ENCODE measurements around the gene NTMT1.
"Not testable (repeated sequence)": the region's sequence is repeated elsewhere in the genome, so short reads cannot be mapped to it uniquely, and the experiment has no call there.

The NTMT1 gene

DNA sequence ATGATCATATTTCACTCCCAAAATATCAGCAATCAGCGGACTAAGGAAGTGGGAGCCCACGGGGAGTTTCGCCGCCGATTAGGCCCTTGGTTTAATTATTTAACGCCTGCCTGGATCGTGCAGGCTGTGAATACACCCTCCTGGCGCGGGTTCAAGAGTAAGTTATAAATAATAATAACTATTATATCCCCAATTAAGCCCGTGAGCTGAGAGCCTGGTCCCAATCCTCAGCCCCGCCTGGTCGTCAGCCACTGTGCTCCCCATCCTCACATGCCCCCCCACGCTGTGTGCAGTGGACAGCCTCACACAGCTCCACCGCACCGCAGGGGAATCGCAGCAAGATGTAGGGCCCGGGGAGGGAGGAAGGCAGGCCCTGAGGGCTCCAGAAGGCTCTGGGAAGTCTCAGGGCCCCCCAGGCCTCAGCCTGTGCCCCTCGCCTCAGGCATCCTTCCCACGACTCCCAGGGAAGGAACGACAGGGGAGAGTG lies 28.6 kb downstream of the NTMT1 start:
- DNase-seq (ENCODE audit: low spot score): no peak

DNA sequence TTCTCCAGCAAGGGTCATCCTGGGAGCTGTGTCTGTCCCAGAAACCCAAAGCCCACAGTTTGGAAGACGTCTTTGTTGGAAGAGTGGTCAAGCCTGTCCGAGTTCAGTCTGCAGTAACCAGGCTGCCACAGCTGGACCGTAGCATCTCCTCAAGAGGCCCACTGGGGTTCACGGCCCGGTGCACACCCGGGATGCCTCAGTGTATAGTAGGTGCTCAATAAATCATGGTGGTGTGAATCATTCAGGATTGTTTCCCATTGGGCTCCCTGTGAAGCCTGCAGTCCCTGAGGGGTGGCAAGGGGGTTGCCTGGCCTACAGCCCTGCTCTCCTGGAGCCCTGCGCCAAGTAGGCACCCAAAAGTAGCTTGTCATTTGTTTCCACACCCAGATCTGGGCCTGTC lies 29.2 kb downstream of the NTMT1 start:
- DNase-seq (ENCODE audit: low spot score): no peak

- DNase-seq (ENCODE audit: low spot score): no peak
Observed at GRCh38 chr9:129655696-129656095, 29.7 kb downstream of the NTMT1 start.

DNA sequence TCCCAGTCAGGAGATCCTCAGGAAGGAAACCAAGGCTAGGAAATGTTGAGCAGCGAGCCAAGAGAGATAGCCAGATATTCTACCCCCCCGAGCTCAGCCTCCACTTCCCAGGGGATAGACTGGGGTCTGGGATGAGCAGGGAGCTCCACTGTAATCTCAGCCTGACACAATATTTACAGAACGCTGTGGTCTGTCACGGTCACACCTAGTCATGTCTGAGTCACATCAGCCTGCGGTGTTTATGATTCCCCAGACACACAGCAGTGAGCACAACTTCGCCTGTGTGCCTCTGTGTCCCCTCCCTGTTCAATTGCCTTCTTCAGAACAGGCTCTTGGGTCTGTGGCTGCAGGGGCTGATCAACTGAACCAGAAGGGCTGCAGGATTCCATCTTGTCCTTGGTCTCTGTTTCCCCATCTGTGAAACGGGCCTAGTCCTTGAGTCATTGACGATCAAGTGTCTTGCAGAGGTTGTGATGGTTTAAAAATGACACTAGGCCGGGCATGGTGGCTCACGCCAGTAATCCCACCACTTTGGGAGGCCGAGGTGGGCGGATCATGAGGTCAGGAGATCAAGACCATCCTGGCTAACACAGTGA lies 30.9 kb downstream of the NTMT1 start:
- DNase-seq (ENCODE audit: low spot score): no peak

DNA sequence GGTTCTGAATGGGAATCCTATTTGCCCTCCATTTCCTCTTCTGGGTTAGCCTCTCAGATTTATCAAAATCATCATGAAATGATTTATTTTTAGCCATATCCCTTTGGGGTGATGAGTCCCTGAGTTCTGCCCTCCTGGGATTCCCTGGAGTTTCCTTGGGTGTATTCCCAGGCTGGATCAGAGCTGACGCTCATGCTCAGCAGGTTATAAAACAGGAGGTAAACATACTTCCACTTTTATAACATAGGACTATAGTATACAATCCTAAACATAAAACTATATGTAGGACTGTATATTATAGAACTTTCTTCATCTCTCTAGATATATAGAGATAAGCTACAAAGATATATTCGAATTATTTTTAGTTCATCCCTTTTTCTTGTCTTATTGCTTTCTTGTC lies 35.1 kb downstream of the NTMT1 start:
- no peak for DNase-seq (ENCODE audit: low spot score)

DNA sequence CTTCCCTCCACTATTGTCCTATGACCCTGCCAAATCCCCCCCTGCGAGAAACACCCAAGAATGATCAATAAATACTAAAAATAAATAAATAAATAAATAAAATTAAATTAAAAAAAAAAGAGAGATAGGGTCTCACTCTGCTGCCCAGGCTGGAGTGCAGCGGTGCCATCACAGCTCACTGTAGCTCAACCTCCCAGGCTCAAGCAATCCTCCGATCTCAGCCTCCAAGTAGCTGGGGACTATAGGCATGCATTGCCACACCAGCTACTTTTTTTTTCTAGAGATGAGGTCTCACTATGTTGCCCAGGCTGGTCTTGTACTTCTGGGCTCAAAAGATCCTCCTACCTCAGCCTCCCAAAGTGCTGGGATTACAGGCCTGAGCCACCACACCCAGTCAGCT lies 36.3 kb downstream of the NTMT1 start:
- not testable (repeated sequence) for DNase-seq (ENCODE audit: low spot score)

- DNase-seq (ENCODE audit: low spot score): peak; percentile 73
Observed at GRCh38 chr9:129664746-129665388, 38.9 kb downstream of the NTMT1 start.

- DNase-seq (ENCODE audit: low spot score): peak; percentile 91
Observed at GRCh38 chr9:129665389-129665775, 39.4 kb downstream of the NTMT1 start, which contains the start of gene PRRX2. TSS of gene PRRX2 (plus strand) at chr9:129665647. CDS start at chr9:129665868, 221 bp downstream.

GRCh38 chr9:129665814-129666520 lies 40.0 kb downstream of the NTMT1 start:
- peak; percentile 52 for DNase-seq (ENCODE audit: low spot score)

DNA sequence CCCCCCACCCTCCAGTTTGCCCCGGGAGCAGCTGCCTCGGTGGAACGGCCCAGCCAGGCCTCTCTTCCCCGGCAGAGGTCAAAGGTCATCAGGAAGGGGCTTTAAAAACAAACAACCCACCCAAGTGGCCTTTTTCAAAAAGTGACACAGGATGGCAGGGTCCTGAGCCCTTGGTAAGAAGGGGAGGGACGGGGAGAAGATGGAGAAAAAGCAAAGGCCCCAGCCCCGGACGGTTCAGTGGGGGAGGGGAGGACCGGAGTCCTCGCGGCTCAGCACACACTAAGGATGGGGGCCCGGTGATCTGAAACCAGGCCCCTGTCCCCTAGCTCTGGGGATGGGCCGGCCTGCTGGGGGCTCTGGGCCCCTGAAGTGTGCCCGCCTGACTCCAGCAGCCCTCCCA lies 40.6 kb downstream of the NTMT1 start:
- no peak for DNase-seq (ENCODE audit: low spot score)

DNA sequence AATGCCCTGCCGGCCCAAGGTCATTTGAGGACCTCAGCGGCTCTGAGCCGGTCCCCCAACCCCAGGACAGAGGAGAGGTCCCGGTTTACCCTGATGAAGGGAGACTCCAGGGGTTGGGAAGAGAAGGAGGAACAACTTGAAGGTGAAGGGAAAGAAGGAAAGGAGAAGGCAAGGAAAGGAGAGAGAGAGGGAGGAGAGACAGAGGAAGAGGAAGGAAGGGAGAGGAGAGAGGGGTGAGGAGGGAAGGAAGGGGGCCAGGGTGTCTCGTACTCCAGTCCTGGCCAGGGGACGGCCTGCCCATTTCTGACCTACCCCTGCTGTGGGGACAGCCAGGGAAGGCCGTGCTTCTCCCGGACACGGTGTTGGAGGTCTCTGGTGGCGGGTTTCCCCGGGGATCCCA lies 41.4 kb downstream of the NTMT1 start:
- DNase-seq (ENCODE audit: low spot score): no peak

DNA sequence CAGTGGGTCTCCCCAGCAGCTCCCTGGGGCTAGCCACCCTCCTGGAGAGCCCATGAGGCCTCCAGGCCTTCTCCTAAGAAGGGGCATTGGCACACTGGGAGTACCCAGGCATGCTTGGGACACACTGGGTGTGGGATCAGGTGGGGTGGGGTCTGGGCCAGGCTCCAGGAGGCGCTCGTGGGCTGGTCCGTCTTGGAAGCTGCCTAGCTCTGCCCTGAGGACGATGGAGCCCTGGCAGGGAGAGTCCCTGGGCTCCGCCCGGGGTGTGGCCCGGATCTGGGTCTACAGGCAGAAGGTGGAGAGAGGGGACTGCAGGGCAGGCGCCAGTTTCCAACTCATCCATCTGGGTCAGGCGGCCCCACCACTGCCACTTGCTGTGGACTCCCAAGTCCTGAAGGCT lies 41.9 kb downstream of the NTMT1 start:
- peak; percentile 69 for DNase-seq (ENCODE audit: low spot score)

- DNase-seq (ENCODE audit: low spot score): peak; percentile 84
Observed at GRCh38 chr9:129669141-129669718, 43.3 kb downstream of the NTMT1 start.

GRCh38 chr9:129669946-129670345 lies 44.0 kb downstream of the NTMT1 start:
- DNase-seq (ENCODE audit: low spot score): peak; percentile 56

- DNase-seq (ENCODE audit: low spot score): no peak
Observed at GRCh38 chr9:129671065-129671464, 45.1 kb downstream of the NTMT1 start.

DNA sequence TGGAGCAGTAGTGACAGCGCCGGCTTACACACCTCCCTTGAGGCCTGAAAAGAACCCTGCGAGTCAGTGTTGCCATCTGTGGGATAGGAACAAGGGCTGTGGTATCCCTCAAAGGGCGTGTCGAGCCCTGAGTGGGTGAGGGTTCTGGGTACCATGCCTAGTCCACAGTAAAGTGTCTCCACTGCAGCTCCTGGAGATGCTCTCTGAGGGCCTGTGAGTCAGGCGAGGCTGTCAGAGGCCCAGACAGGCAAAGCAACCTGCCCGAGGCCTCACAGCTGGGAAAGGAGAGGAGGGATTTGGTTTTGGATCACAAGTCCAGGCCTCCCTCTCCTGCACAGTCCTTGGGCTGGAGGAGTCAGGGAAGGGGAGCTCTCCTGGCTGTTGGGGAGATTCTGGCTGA lies 45.6 kb downstream of the NTMT1 start:
- DNase-seq (ENCODE audit: low spot score): no peak

DNA sequence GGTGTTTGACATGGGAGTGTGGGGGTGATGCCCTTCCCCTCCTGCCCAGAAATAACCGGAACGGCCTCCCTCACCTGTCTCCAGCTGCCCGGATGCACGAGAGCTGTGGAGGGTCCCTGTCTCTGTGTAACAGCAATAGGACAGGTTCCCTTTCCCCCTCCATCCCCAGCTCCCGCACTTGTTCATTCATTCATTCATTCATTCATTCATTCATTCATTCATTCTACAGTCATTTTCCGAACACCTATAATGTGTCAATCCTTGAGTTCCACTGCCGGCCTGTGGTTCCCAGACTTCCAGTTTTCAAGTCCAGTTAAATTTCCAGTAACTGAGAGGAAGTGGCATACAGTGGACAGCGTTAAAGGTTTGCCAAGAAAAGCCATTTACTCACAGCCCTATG lies 46.7 kb downstream of the NTMT1 start:
- DNase-seq (ENCODE audit: low spot score): no peak

- DNase-seq (ENCODE audit: low spot score): no peak
Observed at GRCh38 chr9:129673602-129674001, 47.6 kb downstream of the NTMT1 start.

DNA sequence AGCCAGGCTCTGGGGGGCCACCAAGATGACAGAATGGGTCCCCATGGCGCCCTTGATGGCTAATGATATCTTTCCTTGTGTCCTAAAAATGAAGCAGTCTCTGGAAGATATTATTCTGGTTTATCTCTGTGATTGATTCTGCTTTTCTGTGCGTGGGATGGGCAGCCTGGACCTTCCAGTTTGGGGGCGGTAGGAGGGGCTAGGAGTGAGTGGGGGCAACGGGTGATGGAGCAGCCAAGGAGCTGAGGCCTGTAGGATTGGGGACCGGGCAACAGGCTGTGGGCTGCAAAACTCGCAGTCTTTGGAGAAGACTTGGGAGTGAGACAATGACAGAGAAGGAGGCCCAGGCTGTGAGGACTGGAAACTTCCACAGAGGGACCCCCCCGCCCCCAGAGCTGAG lies 48.3 kb downstream of the NTMT1 start:
- DNase-seq (ENCODE audit: low spot score): no peak

- no peak for DNase-seq (ENCODE audit: low spot score)
Observed at GRCh38 chr9:129675620-129676019, 49.7 kb downstream of the NTMT1 start.

GRCh38 chr9:129676287-129676686 lies 50.3 kb downstream of the NTMT1 start:
- DNase-seq (ENCODE audit: low spot score): no peak

GRCh38 chr9:129676975-129677374 lies 51.0 kb downstream of the NTMT1 start:
- DNase-seq (ENCODE audit: low spot score): peak; percentile 77

DNA sequence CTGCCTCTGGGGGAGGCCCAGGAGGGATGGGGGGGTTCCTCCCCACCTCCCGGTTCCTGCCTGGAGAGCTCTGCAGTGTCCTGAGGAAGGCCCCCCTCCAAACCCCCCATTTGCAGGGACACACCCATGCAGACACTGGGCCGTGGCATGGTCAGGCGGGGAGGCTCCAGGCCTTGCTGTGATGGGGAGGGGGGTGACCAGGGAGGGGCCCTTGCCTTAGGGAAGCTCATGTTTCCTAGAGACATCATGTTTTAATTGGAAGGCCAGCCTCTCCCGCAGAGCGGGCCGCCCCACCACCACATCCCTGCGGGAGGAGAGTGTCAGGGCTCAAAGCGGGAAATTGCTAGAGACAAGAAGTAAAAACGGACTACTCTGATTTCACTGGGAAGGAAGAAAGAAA lies 51.5 kb downstream of the NTMT1 start:
- no peak for DNase-seq (ENCODE audit: low spot score)
